Loucy (cell line): ENCODE results near the gene FTCDNL1.

Source experiments
- H2AFZ ChIP-seq: fragments of 200-600 bp; sonication (generic); 2 replicates; pipeline ENCODE4 v1.6.0; 2016; ENCODE audit warnings: antibody characterized with exemption, mild to moderate bottlenecking, low read length, moderate library complexity
- H3F3A ChIP-seq: fragments of 200-600 bp; 2 replicates; pipeline ENCODE4 v1.6.0; 2016; ENCODE audit warnings: antibody characterized with exemption, low read depth, mild to moderate bottlenecking
- H3K27me3 ChIP-seq: fragments of 200-600 bp; sonication (generic); 2 replicates; pipeline ENCODE4 v1.6.1; 2014; ENCODE audit warnings: low read length, mild to moderate bottlenecking; ENCODE audit not compliant: insufficient read depth, poor library complexity, severe bottlenecking
- H3K36me3 ChIP-seq: fragments of 200-600 bp; sonication (generic); 2 replicates; pipeline ENCODE4 v1.6.1; 2016; ENCODE audit warnings: low read length; ENCODE audit not compliant: insufficient read depth
- H3K4me1 ChIP-seq: fragments of 200-600 bp; sonication (generic); 2 replicates; pipeline ENCODE4 v1.5.1; 2014; ENCODE audit warnings: low read length, mild to moderate bottlenecking; ENCODE audit not compliant: insufficient read depth, poor library complexity, severe bottlenecking
- H3K4me2 ChIP-seq: fragments of 200-600 bp; sonication (generic); 2 replicates; pipeline ENCODE4 v1.6.0; 2014; ENCODE audit warnings: antibody characterized with exemption, low read length, low read depth, mild to moderate bottlenecking; ENCODE audit not compliant: poor library complexity, severe bottlenecking
- H3K4me3 ChIP-seq: fragments of 200-600 bp; sonication (generic); 2 replicates; pipeline ENCODE4 v1.5.1; 2014; ENCODE audit warnings: low read length, mild to moderate bottlenecking, mixed read lengths; ENCODE audit not compliant: poor library complexity, severe bottlenecking
- H3K79me2 ChIP-seq: fragments of 200-600 bp; sonication (generic); 2 replicates; pipeline ENCODE4 v1.6.1; 2014; ENCODE audit warnings: low read length; ENCODE audit not compliant: insufficient read depth
- H3K9ac ChIP-seq: fragments of 200-600 bp; sonication (generic); 2 replicates; pipeline ENCODE4 v1.6.0; 2014; ENCODE audit warnings: mild to moderate bottlenecking, low read depth, low read length, moderate library complexity; ENCODE audit not compliant: poor library complexity, severe bottlenecking
- H3K9me2 ChIP-seq: fragments of 200-600 bp; sonication (generic); replicated peaks from 2 replicates; pipeline ENCODE4 v1.6.1; 2016; ENCODE audit warnings: low read depth, low read length, mixed read lengths
- H3K9me3 ChIP-seq: fragments of 200-600 bp; sonication (generic); 2 replicates; pipeline ENCODE4 v1.6.1; 2014; ENCODE audit warnings: mild to moderate bottlenecking, antibody characterized with exemption, low read length, low read depth; ENCODE audit not compliant: insufficient read depth
- H4K20me1 ChIP-seq: fragments of 200-600 bp; sonication (generic); 2 replicates; pipeline ENCODE4 v1.6.0; 2014; ENCODE audit warnings: antibody characterized with exemption, low read length, mild to moderate bottlenecking; ENCODE audit not compliant: insufficient read depth, poor library complexity, severe bottlenecking
- EZH2phosphoT487 ChIP-seq: fragments of 200-600 bp; IDR thresholded peaks from 2 replicates; pipeline ENCODE4 v1.6.1; 2018; ENCODE audit warnings: antibody characterized with exemption, mild to moderate bottlenecking, moderate library complexity, borderline replicate concordance
- TF ChIP-seq, protein P1 (sequence below): fragments of 200-600 bp; sonication (generic); conservative IDR thresholded peaks from 2 replicates; pipeline ENCODE4 v1.5.1; 2014; ENCODE audit warnings: mild to moderate bottlenecking, antibody characterized with exemption, low read length

FTCDNL1 gene

GRCh38 chr2:199760574-199760973 is 90.4 kb downstream of the FTCDNL1 start:
- no peak overlapping the region for H2AFZ ChIP-seq
- H3K4me3 ChIP-seq = no peak overlapping the region
- H3K4me1 ChIP-seq = no peaks in the 10 kb centered on the region
- no peaks in the 10 kb centered on the region for H3F3A ChIP-seq
- TF ChIP-seq EZH2phosphoT487 = no peak
- TF ChIP-seq, protein P1, sequence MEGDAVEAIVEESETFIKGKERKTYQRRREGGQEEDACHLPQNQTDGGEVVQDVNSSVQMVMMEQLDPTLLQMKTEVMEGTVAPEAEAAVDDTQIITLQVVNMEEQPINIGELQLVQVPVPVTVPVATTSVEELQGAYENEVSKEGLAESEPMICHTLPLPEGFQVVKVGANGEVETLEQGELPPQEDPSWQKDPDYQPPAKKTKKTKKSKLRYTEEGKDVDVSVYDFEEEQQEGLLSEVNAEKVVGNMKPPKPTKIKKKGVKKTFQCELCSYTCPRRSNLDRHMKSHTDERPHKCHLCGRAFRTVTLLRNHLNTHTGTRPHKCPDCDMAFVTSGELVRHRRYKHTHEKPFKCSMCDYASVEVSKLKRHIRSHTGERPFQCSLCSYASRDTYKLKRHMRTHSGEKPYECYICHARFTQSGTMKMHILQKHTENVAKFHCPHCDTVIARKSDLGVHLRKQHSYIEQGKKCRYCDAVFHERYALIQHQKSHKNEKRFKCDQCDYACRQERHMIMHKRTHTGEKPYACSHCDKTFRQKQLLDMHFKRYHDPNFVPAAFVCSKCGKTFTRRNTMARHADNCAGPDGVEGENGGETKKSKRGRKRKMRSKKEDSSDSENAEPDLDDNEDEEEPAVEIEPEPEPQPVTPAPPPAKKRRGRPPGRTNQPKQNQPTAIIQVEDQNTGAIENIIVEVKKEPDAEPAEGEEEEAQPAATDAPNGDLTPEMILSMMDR = no peak
- H4K20me1 ChIP-seq = no peaks in the 10 kb centered on the region
- H3K36me3 ChIP-seq = no peaks in the 10 kb centered on the region
- no peaks in the 10 kb centered on the region for H3K27me3 ChIP-seq
- no peaks in the 10 kb centered on the region for H3K9me2 ChIP-seq
- no peak overlapping the region for H3K4me2 ChIP-seq
- H3K9me3 ChIP-seq = no peaks in the 10 kb centered on the region
- H3K79me2 ChIP-seq = no peaks in the 10 kb centered on the region
- no peak overlapping the region for H3K9ac ChIP-seq

- Histone ChIP-seq H3K4me3 (no peak overlapping the region), H4K20me1 (no peaks in the 10 kb centered on the region), H3F3A (no peaks in the 10 kb centered on the region), H3K79me2 (no peaks in the 10 kb centered on the region), H3K9me3 (no peaks in the 10 kb centered on the region), H3K4me1 (no peaks in the 10 kb centered on the region), H3K9me2 (no peaks in the 10 kb centered on the region), H3K4me2 (no peak overlapping the region), H3K36me3 (no peaks in the 10 kb centered on the region), H3K9ac (no peak overlapping the region), H2AFZ (no peak overlapping the region), H3K27me3 (no peaks in the 10 kb centered on the region)
- no peak for TF ChIP-seq EZH2phosphoT487
- TF ChIP-seq, protein P1 = no peak
Measured at GRCh38 chr2:199757233-199757870, 93.6 kb downstream of the FTCDNL1 start.

GRCh38 chr2:199756743-199757142 is 94.2 kb downstream of the FTCDNL1 start:
- no peak overlapping the region for H3K4me2 ChIP-seq
- no peaks in the 10 kb centered on the region for H3F3A ChIP-seq
- no peaks in the 10 kb centered on the region for H3K9me3 ChIP-seq
- no peak overlapping the region for H3K9ac ChIP-seq
- H3K9me2 ChIP-seq = no peaks in the 10 kb centered on the region
- no peaks in the 10 kb centered on the region for H3K79me2 ChIP-seq
- H4K20me1 ChIP-seq = no peaks in the 10 kb centered on the region
- no peaks in the 10 kb centered on the region for H3K27me3 ChIP-seq
- no peaks in the 10 kb centered on the region for H3K4me1 ChIP-seq
- no peak overlapping the region for H2AFZ ChIP-seq
- no peak overlapping the region for H3K4me3 ChIP-seq
- TF ChIP-seq EZH2phosphoT487 = no peak
- TF ChIP-seq, protein P1 = no peak
- no peaks in the 10 kb centered on the region for H3K36me3 ChIP-seq
